ENCODE results near the gene PCDHGA8.

GRCh38 chr5:141356133-141356532 lies 36.3 kb upstream of the PCDHGA8 start:
- TF ChIP-seq CBX2 (IDR thresholded peaks at IDR 0.05; ENCODE audit: low read depth, low read length) (no peak), CBX2 (CRISPR knock-in tag; IDR thresholded peaks at IDR 0.05; ENCODE audit: low read depth) (no peak), TCF7L2 (IDR thresholded peaks at IDR 0.05; ENCODE audit: low read depth, low read length) (no peak), ZNF274 (CRISPR knock-in tag; IDR thresholded peaks at IDR 0.05) (no peak), USF2 (IDR thresholded peaks at IDR 0.05; ENCODE audit: low read depth, low read length) (no peak), USF2 (CRISPR knock-in tag; IDR thresholded peaks at IDR 0.05; ENCODE audit: borderline replicate concordance) (no peak)

All from HepG2 (cell line).